Pancreas (tissue), 10 donors: Measurements from ENCODE around the gene TIE1. TPM values are rescaled to one million over a fixed set of nuclear protein-coding genes. Genes with fewer than 3 reads are reported as not detected.

Experiments used
- ATAC-seq, 4 donors: fragments of 200-7000 bp; cut with Tn5 transposase; one replicate each; pipeline versions ENCODE4 v1.8.0 to v1.9.1; 2020; ENCODE audit warnings: mild to moderate bottlenecking in 4 of 4, moderate library complexity in 4 of 4
- DNase-seq, 6 donors: peaks; one replicate each; pipeline ENCODE4 v3.0.0-alpha.2; 2020
- FAIRE-seq: peaks from 2 replicates; lab custom pipeline; 2012; peaks lifted over from hg19 to GRCh38; lab: Jason Lieb, UNC
- H3K27ac ChIP-seq, 4 donors: fragments of 200-600 bp; sonication (generic); 1 replicate in 3 of 4; 2 replicates in 1 of 4; pipeline versions ENCODE4 v1.5.0 to v1.8.0; 2020
- H3K27me3 ChIP-seq, 4 donors: fragments of 200-600 bp; one replicate each; pipeline ENCODE4 v1.8.0; 2021
- H3K36me3 ChIP-seq, 3 donors: fragments of 200-600 bp; sonication (generic) in 1 of 3; one replicate each; pipeline versions ENCODE4 v1.5.0 to v1.8.0; 2020 to 2021
- H3K4me1 ChIP-seq, 3 donors: fragments of 200-600 bp; one replicate each; pipeline ENCODE4 v1.8.0; 2021
- H3K4me3 ChIP-seq, 4 donors: fragments of 200-600 bp; sonication (generic) in 2 of 4; one replicate each; pipeline versions ENCODE4 v1.5.0 to v1.8.0; 2020 to 2021
- H3K9me3 ChIP-seq, 4 donors: fragments of 200-600 bp; one replicate each; pipeline ENCODE4 v1.8.0; 2021
- CTCF ChIP-seq, 4 donors: fragments of 200-600 bp; sonication (generic) in 3 of 4; IDR thresholded peaks; one replicate each; pipeline versions ENCODE4 v1.5.0 to v1.8.0; 2021; ENCODE audit warnings: antibody characterized with exemption in 4 of 4
- WGBS, 2 donors: extraction: QIAGEN DNeasy Blood & Tissue Kit; methylation state at CpG; one replicate each; pipeline ENCODE4 v1.1.7; 2013; 5-methylcytosine and 5-hydroxymethylcytosine counted together
- intact Hi-C, 3 donors: fragments of 100-400 bp; cut with DNase I; formaldehyde crosslinking; loops; one replicate each; pipeline versions ENCODE4 v1.11.1 to v1.14.2; 2022
- polyA plus RNA-seq, 2 donors: library from polyadenylated mRNA; stranded (reverse); fragments of 200-250 nt; gene quantifications; one replicate each; pipeline ENCODE4 v1.2.3, GENCODE V29; 2013
- total RNA-seq, 6 donors: library from RNA; stranded (reverse); fragmentation: NEBNext Ultra II Directional in 4 of 6; extraction: Animal tissue kit (Norgen Biotek cat#: 25700) in 4 of 6; gene quantifications; one replicate each; pipeline versions ENCODE4 v1.2.1 to v1.2.4, GENCODE V29; 2021 to 2023
- donor health status: healthy with polysubstance abuse.
- donor health status: DM: no; HTN: no; CAD: no; lungs with moderate emphysema.
- donor health status: DM: no; HTN: no; CAD: no.
- donor health status: control.
- donor health status: control.
- donor health status: Bipolar disorder and iron deficiency.
- donor health status: DM: yes; HTN: yes; CAD: no.
- donor health status: DM: no; HTN: no; CAD: no.
- donor health status: DM: no; HTN: no; CAD: no.
- donor health status: DM: yes; HTN: yes; CAD: no.

Gene TIE1
- total and polyA plus RNA-seq, 8 donors, result 2.1 to 8.3 (median 4.4) TPM

GRCh38 chr1:43284546-43285110, 16.2 kb upstream of the TIE1 start:
- Histone ChIP-seq H3K9me3 (no peaks in the 10 kb centered on the region), H3K36me3 (no peaks in the 10 kb centered on the region), H3K27ac (peak overlapping the region; percentile 49 to 89 (median 66)), H3K4me3 (peak overlapping the region; percentile 18 to 51 (median 39)), H3K27me3 (no peaks in the 10 kb centered on the region), H3K4me1 (peaks cover 0 to 15% (median 10%) of the 10 kb centered on the region in 3 donors)
- ATAC-seq (peak; percentile 6 to 37 (median 14)), DNase-seq (peak in 1 of 6 donors; percentile 61), FAIRE-seq (no peak)
- intact Hi-C loops, result no loop called here
- WGBS, 2 donors, result 8 to 16% methylated on average over 12 of the region's 12 CpGs
- TF ChIP-seq CTCF (IDR thresholded peaks at IDR 0.05), result no peak

GRCh38 chr1:43285269-43285990, 15.4 kb upstream of the TIE1 start, which contains the start of gene C1orf210:
C1orf210 (minus strand) TSS chr1:43285581; CDS start chr1:43283270, 2,311 bp downstream.
- no peaks in the 10 kb centered on the region for H3K27me3 ChIP-seq
- H3K27ac ChIP-seq, result peak within 1 kb of the TSS; percentile 49 to 89 (median 66)
- H3K36me3 ChIP-seq, result no peaks in the 10 kb centered on the region
- ATAC-seq (peak; percentile 94 to 98 (median 96)), FAIRE-seq (no peak), DNase-seq (peak; percentile 93 to 98 (median 94))
- peak within 1 kb of the TSS; percentile 18 to 51 (median 39) for H3K4me3 ChIP-seq
- H3K9me3 ChIP-seq, result no peaks in the 10 kb centered on the region
- H3K4me1 ChIP-seq, result peaks cover 0 to 15% (median 10%) of the 10 kb centered on the region in 3 donors
- WGBS, 2 donors, result 10 to 11% methylated on average over 19 of the region's 19 CpGs
- peak in 3 of 4 donors; percentile 25 to 42 (median 26) for TF ChIP-seq CTCF (IDR thresholded peaks at IDR 0.05)
- intact Hi-C loops, result no loop called here

GRCh38 chr1:43286115-43286514, 14.7 kb upstream of the TIE1 start:
- 36 to 53% methylated on average over 11 of the region's 11 CpGs for WGBS, 2 donors
- FAIRE-seq, result no peak
- no peaks in the 10 kb centered on the region for H3K36me3 ChIP-seq
- no peaks in the 10 kb centered on the region for H3K27me3 ChIP-seq
- no peak for TF ChIP-seq CTCF (IDR thresholded peaks at IDR 0.05)
- peak in 1 of 6 donors; percentile 56 for DNase-seq
- H3K4me1 ChIP-seq, result peaks cover 0 to 15% (median 10%) of the 10 kb centered on the region in 3 donors
- peak overlapping the region; percentile 49 to 89 (median 66) for H3K27ac ChIP-seq
- H3K9me3 ChIP-seq, result no peaks in the 10 kb centered on the region
- intact Hi-C loops, result no loop called here
- peak overlapping the region in 3 of 4 donors; percentile 18 to 51 (median 47) for H3K4me3 ChIP-seq
- peak; percentile 5 to 44 (median 20) for ATAC-seq

GRCh38 chr1:43286533-43286932, 14.2 kb upstream of the TIE1 start:
- ATAC-seq, result no peak
- Histone ChIP-seq H3K9me3 (no peaks in the 10 kb centered on the region), H3K4me3 (peak overlapping the region in 1 of 4 donors; percentile 47), H3K36me3 (no peaks in the 10 kb centered on the region), H3K27me3 (no peaks in the 10 kb centered on the region), H3K27ac (peak overlapping the region in 3 of 4 donors; percentile 49 to 89 (median 76)), H3K4me1 (peaks cover 0 to 15% (median 10%) of the 10 kb centered on the region in 3 donors)
- no peak for DNase-seq
- 93 to 97% methylated on average over 5 of the region's 5 CpGs for WGBS, 2 donors
- FAIRE-seq, result no peak
- no peak for TF ChIP-seq CTCF (IDR thresholded peaks at IDR 0.05)
- intact Hi-C loops, result no loop called here
